Measurements from ENCODE around the gene GPR153. TPM values are rescaled to one million over a fixed set of nuclear protein-coding genes. Genes with fewer than 3 reads are reported as not detected.

GPR153 gene
- polyA plus RNA-seq, 4 donors = 6.5 to 34.9 (median 22.3) TPM

- Histone ChIP-seq H3K4me3 (ENCODE audit: low read depth in 1 of 3, low read length in 3 of 3) (no peak overlapping the region), H3K36me3 (ENCODE audit: control insufficient read depth in 3 of 3, insufficient read depth in 2 of 3, low read depth in 1 of 3, low read length in 3 of 3) (peaks cover 0 to 21% (median 0%) of the 10 kb centered on the region in 3 donors), H3K27me3 (ENCODE audit: control insufficient read depth in 3 of 3, insufficient read depth in 3 of 3, low read length in 3 of 3) (peaks cover 5 to 48% (median 24%) of the 10 kb centered on the region in 3 donors), H3K9me3 (ENCODE audit: control insufficient read depth in 2 of 2, insufficient read depth in 1 of 2, low read depth in 1 of 2, low read length in 1 of 2) (no peaks in the 10 kb centered on the region), H3K4me1 (ENCODE audit: control insufficient read depth in 3 of 3, insufficient read depth in 2 of 3, low read depth in 1 of 3, low read length in 2 of 3) (peaks cover 0 to 27% (median 4%) of the 10 kb centered on the region in 3 donors), H3K27ac (ENCODE audit: low read depth in 1 of 3, low read length in 2 of 3) (no peak overlapping the region)
- FAIRE-seq = no peak
- DNase-seq = no peak
- WGBS, 3 donors = 48 to 71% (median 49%) methylated on average over 5 of the region's 5 CpGs
Observed at GRCh38 chr1:6247651-6248050, 13.2 kb downstream of the GPR153 start.

DNA sequence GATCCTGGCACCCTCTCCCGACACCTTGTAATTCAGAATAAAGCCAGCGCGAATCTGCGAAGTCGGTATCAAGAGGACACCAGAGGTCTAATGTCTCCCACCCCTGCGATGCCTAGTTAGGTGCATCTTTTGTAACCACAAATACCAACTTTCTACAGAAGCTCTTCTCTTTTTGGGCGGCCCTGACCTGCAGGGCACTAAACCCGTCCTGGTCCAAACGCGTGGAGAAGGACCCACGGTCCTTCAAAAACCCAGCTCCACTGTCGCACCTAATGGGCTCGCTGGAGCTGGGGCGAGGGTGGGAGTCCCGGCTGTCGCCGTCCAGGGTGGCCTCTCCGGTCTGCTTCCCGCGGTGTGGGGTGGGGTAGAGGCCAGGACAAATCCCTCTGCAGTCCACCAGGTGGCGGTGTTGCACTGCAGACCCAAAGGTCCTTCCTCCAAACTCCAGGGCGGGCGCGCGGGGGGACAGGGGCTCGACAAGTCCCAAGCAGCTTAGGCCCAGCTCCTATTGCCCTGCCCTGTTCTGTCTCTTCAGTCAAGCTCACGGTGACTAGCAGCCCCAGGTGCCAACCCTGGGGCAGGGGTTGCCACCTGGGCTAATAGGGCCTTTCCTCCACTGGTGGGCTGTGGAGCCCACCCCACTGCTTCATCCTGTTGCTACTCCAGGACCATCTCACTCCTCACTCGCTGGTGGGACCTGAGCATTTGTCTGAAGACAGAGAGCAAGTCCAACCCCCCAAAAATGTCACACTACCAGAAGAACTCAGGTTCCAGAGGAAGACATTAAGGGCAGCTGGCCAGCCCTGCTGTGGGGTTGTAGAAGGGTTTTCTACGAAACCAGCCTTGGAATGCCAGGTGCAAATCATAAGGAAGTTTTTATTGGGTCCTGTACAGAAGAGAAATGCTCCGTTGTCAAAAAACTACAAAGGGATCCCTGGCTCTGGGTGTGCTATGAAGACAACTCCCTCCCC is 14.1 kb downstream of the GPR153 start:
- H3K36me3 ChIP-seq (ENCODE audit: control insufficient read depth in 3 of 3, insufficient read depth in 2 of 3, low read depth in 1 of 3, low read length in 3 of 3) = peaks cover 0 to 14% (median 0%) of the 10 kb centered on the region in 3 donors
- peaks cover 2 to 28% (median 4%) of the 10 kb centered on the region in 3 donors for H3K4me1 ChIP-seq (ENCODE audit: control insufficient read depth in 3 of 3, insufficient read depth in 2 of 3, low read depth in 1 of 3, low read length in 2 of 3)
- H3K27me3 ChIP-seq (ENCODE audit: control insufficient read depth in 3 of 3, insufficient read depth in 3 of 3, low read length in 3 of 3) = peaks cover 10 to 52% (median 26%) of the 10 kb centered on the region in 3 donors
- H3K4me3 ChIP-seq (ENCODE audit: low read depth in 1 of 3, low read length in 3 of 3) = no peak overlapping the region
- FAIRE-seq = no peak
- WGBS, 3 donors = 4 to 7% (median 6%) methylated on average over 30 of the region's 30 CpGs
- peak; percentile 71 to 84 for DNase-seq
- H3K9me3 ChIP-seq (ENCODE audit: control insufficient read depth in 2 of 2, insufficient read depth in 1 of 2, low read depth in 1 of 2, low read length in 1 of 2) = no peaks in the 10 kb centered on the region
- no peak overlapping the region for H3K27ac ChIP-seq (ENCODE audit: low read depth in 1 of 3, low read length in 2 of 3)

DNA sequence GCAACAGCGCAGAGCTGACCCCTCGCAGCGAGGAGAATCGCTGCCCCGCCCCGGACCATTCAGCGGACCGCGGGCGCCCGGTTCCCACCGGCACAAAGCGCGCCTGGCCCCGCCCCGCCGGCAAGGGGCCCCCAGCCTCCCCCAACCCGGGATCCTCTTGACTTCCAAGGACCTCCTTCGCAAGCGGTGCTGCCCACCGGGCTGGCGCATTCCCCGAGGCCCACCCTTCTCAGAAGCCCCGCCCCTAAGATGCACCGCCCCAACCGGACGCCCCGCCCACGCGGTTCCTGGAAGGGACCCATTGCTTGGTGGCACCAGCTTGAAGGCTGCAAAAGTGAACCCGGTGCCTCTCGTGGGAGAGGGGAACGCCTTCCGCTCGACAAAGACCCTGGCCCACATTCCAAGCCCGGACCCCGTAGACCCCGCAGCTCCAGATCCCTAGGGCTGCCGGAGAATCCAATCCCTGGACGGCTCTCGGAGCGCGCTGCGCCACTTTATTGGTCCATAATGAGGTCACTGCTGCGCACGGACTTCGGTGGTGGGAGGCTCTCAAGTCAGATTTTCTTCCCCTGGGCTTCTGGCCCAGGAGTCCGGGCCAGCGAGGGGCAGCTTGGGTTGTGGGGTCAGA is 14.9 kb downstream of the GPR153 start:
- H3K9me3 ChIP-seq (ENCODE audit: control insufficient read depth in 2 of 2, insufficient read depth in 1 of 2, low read depth in 1 of 2, low read length in 1 of 2) = no peaks in the 10 kb centered on the region
- H3K27ac ChIP-seq (ENCODE audit: low read depth in 1 of 3, low read length in 2 of 3) = no peak overlapping the region
- H3K36me3 ChIP-seq (ENCODE audit: control insufficient read depth in 3 of 3, insufficient read depth in 2 of 3, low read depth in 1 of 3, low read length in 3 of 3) = peaks cover 0 to 7% (median 0%) of the 10 kb centered on the region in 3 donors
- FAIRE-seq (no peak), DNase-seq (peak; percentile 22 to 47)
- peaks cover 2 to 36% (median 4%) of the 10 kb centered on the region in 3 donors for H3K4me1 ChIP-seq (ENCODE audit: control insufficient read depth in 3 of 3, insufficient read depth in 2 of 3, low read depth in 1 of 3, low read length in 2 of 3)
- peak overlapping the region in 1 of 3 donors; percentile 17 for H3K4me3 ChIP-seq (ENCODE audit: low read depth in 1 of 3, low read length in 3 of 3)
- 4 to 7% (median 5%) methylated on average over 32 to 49 of the region's 49 CpGs for WGBS, 3 donors
- peaks cover 13 to 60% (median 32%) of the 10 kb centered on the region in 3 donors for H3K27me3 ChIP-seq (ENCODE audit: control insufficient read depth in 3 of 3, insufficient read depth in 3 of 3, low read length in 3 of 3)

DNA sequence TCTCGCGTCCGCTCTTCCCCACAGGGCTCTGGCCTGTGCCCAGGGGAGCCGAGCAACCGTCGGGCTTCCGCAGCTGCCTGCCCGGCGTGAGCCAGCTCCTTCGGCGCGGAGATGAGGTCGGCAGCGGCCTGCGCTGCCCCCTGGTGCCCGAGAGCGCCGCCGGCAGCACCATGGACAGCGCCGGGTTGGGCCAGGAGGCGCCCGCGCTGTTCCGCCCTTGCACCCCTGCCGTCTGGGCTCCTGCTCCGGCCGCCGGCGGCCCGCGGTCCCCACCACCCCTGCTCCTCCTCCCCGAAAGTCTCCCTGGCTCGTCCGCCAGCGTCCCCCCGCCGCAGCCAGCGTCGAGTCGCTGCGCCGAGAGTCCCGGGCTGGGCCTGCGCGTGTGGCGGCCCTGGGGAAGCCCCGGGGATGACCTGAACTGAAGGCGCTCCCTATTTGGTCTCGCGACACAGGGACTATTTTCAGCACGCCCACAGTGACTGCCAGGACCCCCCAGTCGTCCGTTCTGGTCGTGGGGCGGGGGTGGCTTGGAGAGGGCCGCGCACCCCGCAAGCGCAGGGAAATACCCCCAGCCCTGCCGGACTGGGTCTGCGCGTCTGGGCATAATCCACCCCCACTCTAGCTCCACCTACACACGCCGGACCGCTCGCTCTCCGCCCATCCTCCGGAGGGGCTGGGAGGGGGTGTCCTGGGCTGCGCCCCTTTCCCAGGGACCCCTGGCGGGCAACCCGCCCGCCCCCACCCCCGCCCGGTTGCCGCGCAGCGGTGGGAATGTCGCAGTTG is 15.6 kb downstream of the GPR153 start:
- no peak overlapping the region for H3K27ac ChIP-seq (ENCODE audit: low read depth in 1 of 3, low read length in 2 of 3)
- peaks cover 13 to 66% (median 36%) of the 10 kb centered on the region in 3 donors for H3K27me3 ChIP-seq (ENCODE audit: control insufficient read depth in 3 of 3, insufficient read depth in 3 of 3, low read length in 3 of 3)
- H3K4me3 ChIP-seq (ENCODE audit: low read depth in 1 of 3, low read length in 3 of 3) = peak overlapping the region in 1 of 3 donors; percentile 17
- WGBS, 3 donors = 1 to 2% (median 2%) methylated on average over 62 to 79 of the region's 79 CpGs
- H3K36me3 ChIP-seq (ENCODE audit: control insufficient read depth in 3 of 3, insufficient read depth in 2 of 3, low read depth in 1 of 3, low read length in 3 of 3) = peaks cover 0 to 5% (median 0%) of the 10 kb centered on the region in 3 donors
- H3K9me3 ChIP-seq (ENCODE audit: control insufficient read depth in 2 of 2, insufficient read depth in 1 of 2, low read depth in 1 of 2, low read length in 1 of 2) = no peaks in the 10 kb centered on the region
- DNase-seq (peak; percentile 73 to 91), FAIRE-seq (no peak)
- peaks cover 2 to 41% (median 4%) of the 10 kb centered on the region in 3 donors for H3K4me1 ChIP-seq (ENCODE audit: control insufficient read depth in 3 of 3, insufficient read depth in 2 of 3, low read depth in 1 of 3, low read length in 2 of 3)

DNA sequence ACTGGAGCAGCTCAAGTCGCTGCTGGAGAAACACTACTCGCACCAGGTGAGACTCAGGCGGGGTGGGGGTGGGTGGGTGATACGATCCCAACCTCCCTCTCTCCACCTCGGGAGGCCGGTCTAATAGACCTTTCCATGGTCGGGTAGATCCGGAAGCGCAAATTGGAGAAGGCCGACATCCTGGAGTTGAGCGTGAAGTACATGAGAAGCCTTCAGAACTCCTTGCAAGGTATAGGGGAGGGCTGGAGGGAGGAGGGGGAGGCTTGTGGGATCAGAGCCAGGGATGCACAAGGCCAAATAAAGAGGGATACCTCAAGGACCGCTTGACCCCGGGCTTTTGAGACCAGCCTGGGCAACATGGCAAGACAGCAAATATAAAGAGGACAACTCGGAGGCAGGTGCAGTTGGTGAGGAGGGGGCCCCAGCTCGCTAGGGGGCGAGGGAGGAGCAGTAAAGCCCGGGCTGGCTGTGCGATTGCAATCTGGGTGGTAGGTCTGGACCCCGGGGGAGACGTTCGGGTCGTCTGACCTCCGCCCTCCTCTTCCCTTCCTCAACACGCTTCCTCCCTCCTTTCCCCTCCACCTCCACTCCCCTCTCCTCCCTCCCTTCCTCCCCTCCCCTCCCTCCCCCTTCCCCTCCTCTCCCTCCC is 16.4 kb downstream of the GPR153 start:
- Histone ChIP-seq H3K27ac (ENCODE audit: low read depth in 1 of 3, low read length in 2 of 3) (no peak overlapping the region), H3K4me3 (ENCODE audit: low read depth in 1 of 3, low read length in 3 of 3) (no peak overlapping the region), H3K4me1 (ENCODE audit: control insufficient read depth in 3 of 3, insufficient read depth in 2 of 3, low read depth in 1 of 3, low read length in 2 of 3) (peaks cover 2 to 41% (median 4%) of the 10 kb centered on the region in 3 donors), H3K36me3 (ENCODE audit: control insufficient read depth in 3 of 3, insufficient read depth in 2 of 3, low read depth in 1 of 3, low read length in 3 of 3) (peaks cover 0 to 2% (median 0%) of the 10 kb centered on the region in 3 donors), H3K27me3 (ENCODE audit: control insufficient read depth in 3 of 3, insufficient read depth in 3 of 3, low read length in 3 of 3) (peaks cover 13 to 66% (median 31%) of the 10 kb centered on the region in 3 donors), H3K9me3 (ENCODE audit: control insufficient read depth in 2 of 2, insufficient read depth in 1 of 2, low read depth in 1 of 2, low read length in 1 of 2) (no peaks in the 10 kb centered on the region)
- DNase-seq (no peak), FAIRE-seq (no peak)
- 5 to 10% (median 6%) methylated on average over 18 to 24 of the region's 24 CpGs for WGBS, 3 donors

DNA sequence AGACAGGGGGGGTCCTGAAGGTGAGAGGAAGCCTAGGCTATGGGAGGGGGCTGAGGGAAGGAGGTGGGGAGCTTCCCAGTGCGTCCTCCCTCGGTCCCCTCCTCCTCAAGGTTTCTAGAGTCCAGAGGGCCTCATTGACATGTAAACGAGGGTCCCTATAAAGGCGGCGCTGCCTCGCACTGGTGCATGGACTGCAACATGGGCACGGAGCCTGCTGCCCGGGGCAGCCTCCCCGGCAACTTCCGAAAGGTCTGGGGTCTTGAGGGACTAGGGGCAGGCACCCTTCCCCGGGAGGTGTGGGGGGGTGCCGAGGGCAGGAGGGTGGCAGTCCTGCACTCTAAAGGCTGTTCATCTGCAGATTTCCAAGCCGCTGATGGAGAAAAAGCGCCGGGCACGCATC is 16.9 kb downstream of the GPR153 start, which contains the start of gene HES3:
HES3 (plus strand) TSS at position 187 of the 400 bp plus-strand sequence; CDS start at position 374, 187 bp downstream.
- FAIRE-seq (no peak), DNase-seq (no peak)
- 9 to 20% (median 10%) methylated on average over 16 of the region's 16 CpGs for WGBS, 3 donors
- H3K36me3 ChIP-seq (ENCODE audit: control insufficient read depth in 3 of 3, insufficient read depth in 2 of 3, low read depth in 1 of 3, low read length in 3 of 3) = peaks cover 0 to 2% (median 0%) of the 10 kb centered on the region in 3 donors
- no peak within 1 kb of the TSS for H3K27ac ChIP-seq (ENCODE audit: low read depth in 1 of 3, low read length in 2 of 3)
- H3K4me3 ChIP-seq (ENCODE audit: low read depth in 1 of 3, low read length in 3 of 3) = no peak within 1 kb of the TSS
- peaks cover 2 to 46% (median 4%) of the 10 kb centered on the region in 3 donors for H3K4me1 ChIP-seq (ENCODE audit: control insufficient read depth in 3 of 3, insufficient read depth in 2 of 3, low read depth in 1 of 3, low read length in 2 of 3)
- H3K27me3 ChIP-seq (ENCODE audit: control insufficient read depth in 3 of 3, insufficient read depth in 3 of 3, low read length in 3 of 3) = peaks cover 13 to 66% (median 34%) of the 10 kb centered on the region in 3 donors
- H3K9me3 ChIP-seq (ENCODE audit: control insufficient read depth in 2 of 2, insufficient read depth in 1 of 2, low read depth in 1 of 2, low read length in 1 of 2) = no peaks in the 10 kb centered on the region

GRCh38 chr1:6243053-6243834 is 17.7 kb downstream of the GPR153 start:
- DNase-seq = no peak
- H3K27ac ChIP-seq (ENCODE audit: low read depth in 1 of 3, low read length in 2 of 3) = no peak overlapping the region
- 27 to 34% (median 32%) methylated on average over 20 of the region's 20 CpGs for whole genome bisulfite sequencing, 3 donors

More at GRCh38 chr1:6243053-6243834, 17.7 kb downstream of the GPR153 start:
- Histone ChIP-seq H3K9me3 (ENCODE audit: control insufficient read depth in 2 of 2, insufficient read depth in 1 of 2, low read depth in 1 of 2, low read length in 1 of 2) (no peaks in the 10 kb centered on the region), H3K4me1 (ENCODE audit: control insufficient read depth in 3 of 3, insufficient read depth in 2 of 3, low read depth in 1 of 3, low read length in 2 of 3) (peaks cover 2 to 43% (median 4%) of the 10 kb centered on the region in 3 donors), H3K36me3 (ENCODE audit: control insufficient read depth in 3 of 3, insufficient read depth in 2 of 3, low read depth in 1 of 3, low read length in 3 of 3) (peaks cover 0 to 2% (median 0%) of the 10 kb centered on the region in 3 donors), H3K4me3 (ENCODE audit: low read depth in 1 of 3, low read length in 3 of 3) (no peak overlapping the region), H3K27me3 (ENCODE audit: control insufficient read depth in 3 of 3, insufficient read depth in 3 of 3, low read length in 3 of 3) (peaks cover 13 to 65% (median 34%) of the 10 kb centered on the region in 3 donors)
- FAIRE-seq = no peak

Measured in small intestine (tissue), 7 donors.